ENCODE results near the gene ZNF438. TPM values are rescaled to one million over a fixed set of nuclear protein-coding genes. Genes with fewer than 3 reads are reported as not detected.

ZNF438 gene
- total and polyA plus RNA-seq, 7 donors = 3.9 to 18.9 (median 11.9) TPM

DNA sequence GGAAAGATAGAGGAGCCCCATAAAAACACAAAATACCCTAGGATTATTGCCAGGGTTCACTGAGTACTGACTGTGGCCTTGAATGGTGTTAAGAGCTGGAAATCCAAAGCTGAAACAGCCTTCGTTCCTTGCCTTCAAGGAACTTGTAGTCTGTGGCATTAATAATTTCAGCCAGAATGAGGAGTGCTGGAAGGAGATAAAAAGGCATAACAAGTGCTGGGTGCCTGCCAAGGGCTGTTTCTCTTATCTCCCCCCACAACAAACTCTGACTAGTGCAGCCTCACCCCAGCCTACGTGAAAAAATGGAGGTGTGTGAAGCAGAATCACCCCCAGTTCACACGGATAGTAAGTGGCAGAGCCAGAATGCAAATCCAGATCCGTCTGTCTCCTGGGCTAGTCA, 203.0 kb downstream of the ZNF438 start:
- 39 to 83% methylated on average over 4 of the region's 4 CpGs for WGBS, 2 donors
- no peak overlapping the region for H3K4me3 ChIP-seq
- DNase-seq = peak; percentile 26
- H3K4me1 ChIP-seq = peaks cover 0 to 39% (median 25%) of the 10 kb centered on the region in 4 donors
- H3K9me3 ChIP-seq = no peaks in the 10 kb centered on the region
- H3K36me3 ChIP-seq = no peaks in the 10 kb centered on the region
- TF ChIP-seq CTCF (IDR thresholded peaks at IDR 0.05) (no peak), POLR2A (IDR thresholded peaks at IDR 0.05) (no peak), POLR2AphosphoS5 (IDR thresholded peaks at IDR 0.05) (no peak), EP300 (IDR thresholded peaks at IDR 0.05) (no peak)
- intact Hi-C loops (cut with DNase I) = no loop called here
- no peaks in the 10 kb centered on the region for H3K27me3 ChIP-seq
- no peak overlapping the region for H3K27ac ChIP-seq

DNA sequence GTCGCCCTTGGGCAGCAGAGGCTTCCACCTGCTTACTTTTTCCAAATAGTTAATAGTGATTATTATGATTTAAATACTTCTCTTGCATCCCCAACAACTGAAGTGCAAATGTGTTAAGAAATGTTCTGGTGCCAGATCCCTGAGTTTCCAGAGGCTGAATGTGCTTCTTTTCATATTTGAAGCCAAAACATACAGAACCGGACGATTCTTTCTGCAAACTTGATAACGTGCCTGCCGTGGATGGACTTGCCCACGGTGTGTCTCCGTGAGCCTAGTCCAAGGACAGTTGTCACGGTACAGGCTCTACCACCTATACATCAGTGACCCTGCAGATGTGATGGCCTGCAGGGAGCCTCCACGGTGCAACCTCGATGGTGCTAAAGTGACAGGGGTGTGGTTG, 203.5 kb downstream of the ZNF438 start:
- TF ChIP-seq EP300 (IDR thresholded peaks at IDR 0.05) (no peak), POLR2A (IDR thresholded peaks at IDR 0.05) (no peak), CTCF (IDR thresholded peaks at IDR 0.05) (no peak), POLR2AphosphoS5 (IDR thresholded peaks at IDR 0.05) (no peak)
- Histone ChIP-seq H3K27me3 (no peaks in the 10 kb centered on the region), H3K27ac (no peak overlapping the region), H3K4me1 (peaks cover 0 to 34% (median 23%) of the 10 kb centered on the region in 4 donors), H3K4me3 (no peak overlapping the region), H3K9me3 (no peaks in the 10 kb centered on the region), H3K36me3 (no peaks in the 10 kb centered on the region)
- intact Hi-C loops (cut with DNase I) = no loop called here
- WGBS, 2 donors = 73 to 84% methylated on average over 10 of the region's 10 CpGs
- peak; percentile 12 for DNase-seq

- TF ChIP-seq CTCF (IDR thresholded peaks at IDR 0.05) = no peak
- Histone ChIP-seq H3K4me3 (no peak overlapping the region), H3K9me3 (no peaks in the 10 kb centered on the region), H3K36me3 (no peaks in the 10 kb centered on the region), H3K4me1 (peaks cover 0 to 30% (median 19%) of the 10 kb centered on the region in 4 donors), H3K27me3 (no peaks in the 10 kb centered on the region), H3K27ac (no peak overlapping the region)
- DNase-seq = peak; percentile 55
- intact Hi-C loops (cut with DNase I) = no loop called here
- 72 to 76% methylated on average over 8 of the region's 8 CpGs for WGBS, 2 donors
Observed at GRCh38 chr10:30827531-30828120, 204.0 kb downstream of the ZNF438 start.

GRCh38 chr10:30826679-30827078, 205.0 kb downstream of the ZNF438 start:
- no peaks in the 10 kb centered on the region for H3K27me3 ChIP-seq
- H3K9me3 ChIP-seq = no peaks in the 10 kb centered on the region
- DNase-seq = peak; percentile 48
- intact Hi-C loops (cut with DNase I) = no loop called here
- TF ChIP-seq POLR2AphosphoS5 (IDR thresholded peaks at IDR 0.05) = no peak
- no peak for TF ChIP-seq CTCF (IDR thresholded peaks at IDR 0.05)
- TF ChIP-seq EP300 (IDR thresholded peaks at IDR 0.05) = no peak
- no peak for TF ChIP-seq POLR2A (IDR thresholded peaks at IDR 0.05)
- WGBS, 2 donors = 91 to 92% methylated on average over 4 of the region's 4 CpGs
- H3K27ac ChIP-seq = no peak overlapping the region
- H3K36me3 ChIP-seq = no peaks in the 10 kb centered on the region
- H3K4me3 ChIP-seq = no peak overlapping the region
- peaks cover 0 to 32% (median 19%) of the 10 kb centered on the region in 4 donors for H3K4me1 ChIP-seq

DNA sequence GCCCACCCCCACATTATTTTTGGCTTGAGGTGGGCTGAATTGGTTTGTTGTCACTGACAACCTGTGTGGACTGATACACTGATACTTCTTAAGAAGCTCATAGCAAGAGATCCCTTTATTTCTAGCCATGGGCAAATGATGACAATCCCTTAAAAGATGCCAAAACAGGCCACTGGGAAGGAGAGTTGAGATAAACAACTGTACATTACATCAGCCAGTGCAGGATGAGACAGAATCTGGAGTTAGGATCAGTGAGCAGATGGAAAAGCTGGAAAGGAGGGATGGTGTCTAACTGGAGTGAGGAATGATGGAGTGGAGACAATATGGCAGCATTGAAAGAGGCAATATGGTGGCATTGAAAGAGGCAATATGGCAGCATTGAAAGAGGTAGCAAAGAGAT, 206.2 kb downstream of the ZNF438 start:
- intact Hi-C loops (cut with DNase I) = no loop called here
- Histone ChIP-seq H3K4me1 (peaks cover 0 to 36% (median 22%) of the 10 kb centered on the region in 4 donors), H3K36me3 (no peaks in the 10 kb centered on the region), H3K27ac (no peak overlapping the region), H3K9me3 (no peaks in the 10 kb centered on the region), H3K27me3 (no peaks in the 10 kb centered on the region), H3K4me3 (no peak overlapping the region)
- TF ChIP-seq CTCF (IDR thresholded peaks at IDR 0.05) (no peak), POLR2A (IDR thresholded peaks at IDR 0.05) (no peak), POLR2AphosphoS5 (IDR thresholded peaks at IDR 0.05) (no peak), EP300 (IDR thresholded peaks at IDR 0.05) (no peak)
- no peak for DNase-seq

All from sigmoid colon (tissue), 7 donors.